Stimulated activated effector memory CD8-positive, alpha-beta T cell treated with anti-CD3 and anti-CD28 coated beads, Interleukin-12 subunit alpha, Interleukin-12 subunit beta, amount 100 ng/mL, for 72 hours (primary cell): ENCODE measurements around the gene RORB.

Experiments
- ATAC-seq: fragments of 150-1000 bp; cut with Tn5 transposase; 2 replicates; pipeline ENCODE4 v1.10.0; 2021
- DNase-seq, 2 donors: peaks; one replicate each; pipeline ENCODE4 v3.0.0; 2021 to 2022; ENCODE audit warnings: low spot score in 2 of 2
- H3K27ac Mint-ChIP-seq: one replicate; pipeline ENCODE4 v1.8.0; 2022; ENCODE audit warnings: mild to moderate bottlenecking, mixed read lengths
- H3K36me3 Mint-ChIP-seq: one replicate; pipeline ENCODE4 v1.8.0; 2022; ENCODE audit warnings: mild to moderate bottlenecking, mixed read lengths
- H3K4me1 Mint-ChIP-seq: one replicate; pipeline ENCODE4 v1.8.0; 2022; ENCODE audit warnings: mixed read lengths
- H3K4me3 Mint-ChIP-seq: one replicate; pipeline ENCODE4 v1.8.0; 2022; ENCODE audit warnings: mild to moderate bottlenecking, mixed read lengths
- H3K9me3 Mint-ChIP-seq: one replicate; pipeline ENCODE4 v1.8.0; 2022; ENCODE audit warnings: mixed read lengths

RORB gene

GRCh38 chr9:74683322-74683721, 186.2 kb downstream of the RORB start:
- no peaks in the 10 kb centered on the region for H3K9me3 Mint-ChIP-seq
- H3K4me1 Mint-ChIP-seq = no peaks in the 10 kb centered on the region
- ATAC-seq (no peak), DNase-seq (no peak)
- no peak overlapping the region for H3K27ac Mint-ChIP-seq
- no peak overlapping the region for H3K4me3 Mint-ChIP-seq
- H3K36me3 Mint-ChIP-seq = no peaks in the 10 kb centered on the region

GRCh38 chr9:74691058-74691457, 193.9 kb downstream of the RORB start:
- Mint-ChIP-seq H3K4me3 (no peak overlapping the region), H3K4me1 (no peaks in the 10 kb centered on the region), H3K9me3 (no peaks in the 10 kb centered on the region), H3K27ac (no peak overlapping the region), H3K36me3 (no peaks in the 10 kb centered on the region)
- ATAC-seq (no peak), DNase-seq (no peak)

- DNase-seq (no peak), ATAC-seq (peak; percentile 28)
- no peaks in the 10 kb centered on the region for H3K36me3 Mint-ChIP-seq
- H3K4me3 Mint-ChIP-seq = no peak overlapping the region
- no peaks in the 10 kb centered on the region for H3K9me3 Mint-ChIP-seq
- H3K27ac Mint-ChIP-seq = no peak overlapping the region
- H3K4me1 Mint-ChIP-seq = no peaks in the 10 kb centered on the region
Measured at GRCh38 chr9:74696520-74696919, 199.4 kb downstream of the RORB start.

- ATAC-seq (no peak), DNase-seq (no peak)
- Mint-ChIP-seq H3K36me3 (no peaks in the 10 kb centered on the region), H3K4me1 (no peaks in the 10 kb centered on the region), H3K27ac (no peak overlapping the region), H3K9me3 (no peaks in the 10 kb centered on the region), H3K4me3 (no peak overlapping the region)
Measured at GRCh38 chr9:74697535-74697934, 200.4 kb downstream of the RORB start.

DNA sequence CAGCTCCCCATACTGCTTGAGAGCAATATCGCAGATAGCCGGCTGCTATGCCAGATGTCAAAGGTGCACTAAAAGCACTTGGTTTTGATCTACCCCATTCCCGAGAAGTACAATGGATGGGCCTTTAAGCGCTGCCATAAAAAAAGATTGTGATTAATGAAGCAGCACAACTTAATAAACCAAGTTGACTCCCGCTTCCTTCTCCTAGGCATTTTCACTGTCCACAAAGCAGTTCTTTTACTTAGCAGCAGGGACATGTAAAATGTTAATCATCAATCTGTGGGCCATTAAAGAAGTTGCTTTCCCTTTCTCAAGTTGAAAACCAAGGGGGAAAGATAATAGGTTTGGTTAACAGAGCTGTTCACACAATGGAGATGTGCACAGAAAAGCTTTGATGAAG, 214.2 kb downstream of the RORB start:
- Mint-ChIP-seq H3K4me1 (no peaks in the 10 kb centered on the region), H3K4me3 (no peak overlapping the region), H3K9me3 (no peaks in the 10 kb centered on the region), H3K27ac (no peak overlapping the region), H3K36me3 (no peaks in the 10 kb centered on the region)
- ATAC-seq = no peak
- DNase-seq = no peak

DNA sequence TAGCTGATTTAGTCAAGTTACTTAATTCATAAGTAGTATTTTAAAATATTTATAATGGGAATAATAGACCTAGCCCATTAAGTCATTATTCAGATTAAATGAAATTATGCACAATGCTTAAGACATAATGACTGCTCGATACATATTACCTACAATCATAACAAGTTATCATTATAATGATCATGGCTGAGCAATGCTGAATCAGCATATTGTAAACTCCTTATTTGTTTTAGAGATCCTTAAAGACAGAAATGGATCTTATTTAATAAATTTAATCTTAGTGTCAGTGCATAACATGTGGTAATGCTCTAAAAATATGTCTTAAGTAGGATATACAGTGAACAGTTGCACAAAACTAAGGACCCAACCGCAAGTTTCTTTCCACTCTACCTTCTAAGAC, 221.6 kb downstream of the RORB start:
- ATAC-seq (no peak), DNase-seq (no peak)
- Mint-ChIP-seq H3K36me3 (no peaks in the 10 kb centered on the region), H3K27ac (no peak overlapping the region), H3K4me3 (no peak overlapping the region), H3K9me3 (no peaks in the 10 kb centered on the region), H3K4me1 (no peaks in the 10 kb centered on the region)

GRCh38 chr9:74719306-74719705, 222.2 kb downstream of the RORB start:
- no peak for DNase-seq
- no peaks in the 10 kb centered on the region for H3K4me1 Mint-ChIP-seq
- no peak overlapping the region for H3K4me3 Mint-ChIP-seq
- H3K36me3 Mint-ChIP-seq = no peaks in the 10 kb centered on the region
- no peak for ATAC-seq
- H3K9me3 Mint-ChIP-seq = no peaks in the 10 kb centered on the region
- no peak overlapping the region for H3K27ac Mint-ChIP-seq

DNA sequence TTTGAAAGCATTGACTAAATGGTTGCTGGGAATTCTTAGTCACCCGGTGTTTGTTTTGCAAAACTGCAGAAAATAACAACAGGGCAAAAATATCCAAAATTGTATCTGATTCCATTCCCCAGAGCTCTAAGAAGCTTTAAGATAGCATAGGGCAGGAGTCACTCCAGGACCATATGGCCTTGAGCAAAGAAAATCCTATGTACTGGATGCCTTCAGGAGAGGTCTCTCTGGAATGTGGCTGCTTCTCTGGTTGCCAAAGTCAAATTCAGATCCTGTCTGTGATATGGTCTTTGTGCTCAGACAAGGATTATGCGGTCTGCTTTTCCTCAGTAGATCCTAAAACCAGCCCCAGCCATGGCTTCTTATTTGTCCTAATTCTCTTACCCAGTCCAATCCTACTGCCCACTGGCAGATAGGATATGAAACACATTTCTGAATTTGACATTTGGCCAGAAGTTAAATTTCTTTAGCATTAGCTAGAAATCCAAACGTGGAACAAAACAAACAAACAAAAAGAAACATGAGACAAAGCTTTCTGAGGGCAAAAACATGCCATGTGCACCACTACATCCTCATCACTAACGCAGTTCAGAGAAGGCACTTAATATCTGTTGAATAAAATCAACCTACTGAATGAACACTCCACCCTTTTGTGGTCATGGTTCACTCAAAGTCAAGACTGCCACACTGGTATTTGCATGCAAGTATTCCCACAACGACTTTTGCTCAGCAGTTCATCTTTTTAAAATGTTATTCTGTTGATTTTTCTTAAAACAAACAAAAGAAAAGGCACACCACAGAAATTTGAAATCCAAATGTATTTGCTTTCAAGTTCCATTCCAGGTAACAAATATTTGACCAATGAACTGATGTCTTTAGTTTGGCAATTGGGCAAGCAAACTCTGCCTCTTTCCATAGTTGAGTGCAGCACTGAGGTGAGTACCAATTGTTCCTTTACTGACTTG, 224.8 kb downstream of the RORB start:
- no peaks in the 10 kb centered on the region for H3K36me3 Mint-ChIP-seq
- H3K4me3 Mint-ChIP-seq = no peak overlapping the region
- H3K9me3 Mint-ChIP-seq = no peaks in the 10 kb centered on the region
- DNase-seq = no peak
- H3K27ac Mint-ChIP-seq = no peak overlapping the region
- no peak for ATAC-seq
- H3K4me1 Mint-ChIP-seq = no peaks in the 10 kb centered on the region

GRCh38 chr9:74724317-74724716, 227.2 kb downstream of the RORB start:
- DNase-seq (no peak), ATAC-seq (no peak)
- no peaks in the 10 kb centered on the region for H3K36me3 Mint-ChIP-seq
- no peak overlapping the region for H3K4me3 Mint-ChIP-seq
- H3K4me1 Mint-ChIP-seq = no peaks in the 10 kb centered on the region
- H3K27ac Mint-ChIP-seq = no peak overlapping the region
- no peaks in the 10 kb centered on the region for H3K9me3 Mint-ChIP-seq

DNA sequence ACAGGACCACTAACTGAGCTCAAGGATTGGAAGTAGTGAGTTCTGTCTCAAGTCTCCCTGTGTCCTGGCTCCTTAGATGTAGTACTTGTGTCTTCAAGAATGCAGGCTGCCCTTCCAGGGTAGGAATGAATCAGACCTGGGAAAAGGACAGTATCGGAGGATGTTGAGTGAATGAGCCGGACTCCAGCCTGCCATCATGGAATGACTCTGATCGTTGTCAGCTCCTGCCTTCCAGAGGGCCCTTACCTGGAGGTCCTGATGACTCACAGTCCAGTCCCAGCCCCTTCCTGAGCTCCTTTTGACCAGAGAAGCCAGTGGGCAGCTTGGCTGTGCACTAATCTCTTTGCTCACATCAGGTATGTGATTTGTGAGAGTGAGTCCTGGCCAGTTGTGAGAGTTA, 229.4 kb downstream of the RORB start:
- no peaks in the 10 kb centered on the region for H3K4me1 Mint-ChIP-seq
- ATAC-seq (no peak), DNase-seq (no peak)

DNA sequence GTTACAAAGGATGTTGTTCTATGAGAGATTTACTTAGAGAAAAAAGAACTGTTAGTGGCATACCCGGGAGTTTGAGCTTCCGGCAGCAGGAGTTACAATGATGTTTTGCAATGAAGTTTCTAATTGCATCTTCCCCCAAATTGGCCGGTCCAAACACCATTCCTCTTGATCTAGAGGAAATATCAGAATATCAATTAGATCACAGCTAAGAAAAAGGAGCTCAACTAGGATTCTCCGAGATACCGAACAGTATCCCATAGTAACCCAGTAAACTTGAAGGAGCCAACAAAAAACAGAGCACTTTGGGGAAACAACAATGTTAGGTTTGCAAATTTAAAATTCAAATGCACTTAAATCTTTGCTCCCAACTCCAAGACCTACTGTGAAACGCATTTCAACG, 231.0 kb downstream of the RORB start:
- Mint-ChIP-seq H3K4me1 (no peaks in the 10 kb centered on the region), H3K27ac (no peak overlapping the region), H3K9me3 (no peaks in the 10 kb centered on the region), H3K36me3 (no peaks in the 10 kb centered on the region), H3K4me3 (no peak overlapping the region)
- no peak for ATAC-seq
- no peak for DNase-seq

More for the DNA sequence above, 229.4 kb downstream of the RORB start:
- Mint-ChIP-seq H3K4me3 (no peak overlapping the region), H3K27ac (no peak overlapping the region), H3K36me3 (no peaks in the 10 kb centered on the region), H3K9me3 (no peaks in the 10 kb centered on the region)

DNA sequence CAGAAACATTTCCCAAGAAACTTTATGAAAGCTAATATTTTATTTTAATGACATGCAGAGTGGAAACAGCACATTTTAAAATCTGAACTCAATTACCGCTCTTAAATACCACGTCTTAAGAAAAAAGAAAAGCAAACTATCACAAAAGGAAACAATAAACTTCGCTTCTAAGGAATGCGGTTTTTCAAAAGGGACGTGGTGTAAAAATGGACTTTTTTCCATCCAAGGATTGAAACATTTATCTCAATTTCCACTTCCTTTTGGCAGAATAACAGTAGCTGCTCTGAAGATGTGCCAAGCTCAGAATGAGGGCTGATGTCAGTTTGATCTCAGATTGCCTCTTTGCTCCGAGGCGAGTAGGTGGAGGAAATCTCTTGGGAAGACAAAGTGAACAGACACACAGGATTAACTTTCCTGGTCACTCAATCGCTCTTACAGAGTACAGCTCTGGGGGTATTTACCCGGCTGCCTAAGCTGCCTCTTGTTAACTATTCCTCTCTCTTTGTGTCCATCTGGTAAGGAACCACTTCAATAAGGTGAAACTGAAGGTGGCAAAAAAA, 232.1 kb downstream of the RORB start:
- DNase-seq = no peak
- Mint-ChIP-seq H3K36me3 (no peaks in the 10 kb centered on the region), H3K9me3 (no peaks in the 10 kb centered on the region), H3K4me3 (no peak overlapping the region), H3K27ac (no peak overlapping the region), H3K4me1 (no peaks in the 10 kb centered on the region)
- ATAC-seq = no peak

DNA sequence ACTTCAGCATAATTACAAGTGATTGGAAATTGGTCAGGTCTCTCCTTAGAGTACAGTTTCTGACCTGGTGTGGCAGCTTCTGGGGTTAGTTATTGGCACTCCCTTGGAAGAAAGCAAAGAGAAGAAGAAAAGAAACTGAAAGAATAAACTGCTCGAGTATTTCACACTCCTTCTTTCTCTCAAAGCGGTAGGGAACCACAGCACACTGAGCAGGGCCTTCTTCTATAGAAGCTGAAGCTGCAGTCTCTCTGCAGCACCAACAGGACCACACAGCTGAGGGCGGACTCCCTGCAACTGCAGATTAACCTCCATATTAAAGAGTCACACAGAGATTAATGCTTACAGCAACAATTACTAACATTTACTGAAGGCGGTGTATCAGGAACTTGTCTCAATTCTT, 238.6 kb downstream of the RORB start:
- Mint-ChIP-seq H3K36me3 (no peaks in the 10 kb centered on the region), H3K4me3 (no peak overlapping the region), H3K27ac (no peak overlapping the region), H3K4me1 (no peaks in the 10 kb centered on the region), H3K9me3 (no peaks in the 10 kb centered on the region)
- ATAC-seq (no peak), DNase-seq (no peak)

DNA sequence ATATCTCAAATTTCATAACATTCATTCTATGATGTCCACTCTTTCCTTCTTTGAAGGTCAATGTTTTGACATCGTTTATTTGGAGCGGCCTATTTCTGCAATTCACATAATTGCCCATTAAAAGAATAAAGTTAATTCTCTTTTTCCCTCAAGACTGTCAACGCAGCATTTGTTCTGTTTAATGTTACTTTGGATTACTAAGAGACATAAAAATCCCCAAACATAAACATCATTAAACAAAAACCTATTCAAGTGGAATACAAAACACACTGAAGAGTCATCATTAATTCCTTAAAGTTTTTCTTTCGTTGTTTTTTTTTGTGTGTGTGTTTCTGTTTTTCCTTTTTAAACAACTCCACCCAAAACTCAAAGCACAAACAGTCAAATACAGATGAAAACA, 239.5 kb downstream of the RORB start:
- H3K9me3 Mint-ChIP-seq = no peaks in the 10 kb centered on the region
- ATAC-seq (no peak), DNase-seq (no peak)
- no peak overlapping the region for H3K4me3 Mint-ChIP-seq
- H3K4me1 Mint-ChIP-seq = no peaks in the 10 kb centered on the region
- no peaks in the 10 kb centered on the region for H3K36me3 Mint-ChIP-seq
- H3K27ac Mint-ChIP-seq = no peak overlapping the region

DNA sequence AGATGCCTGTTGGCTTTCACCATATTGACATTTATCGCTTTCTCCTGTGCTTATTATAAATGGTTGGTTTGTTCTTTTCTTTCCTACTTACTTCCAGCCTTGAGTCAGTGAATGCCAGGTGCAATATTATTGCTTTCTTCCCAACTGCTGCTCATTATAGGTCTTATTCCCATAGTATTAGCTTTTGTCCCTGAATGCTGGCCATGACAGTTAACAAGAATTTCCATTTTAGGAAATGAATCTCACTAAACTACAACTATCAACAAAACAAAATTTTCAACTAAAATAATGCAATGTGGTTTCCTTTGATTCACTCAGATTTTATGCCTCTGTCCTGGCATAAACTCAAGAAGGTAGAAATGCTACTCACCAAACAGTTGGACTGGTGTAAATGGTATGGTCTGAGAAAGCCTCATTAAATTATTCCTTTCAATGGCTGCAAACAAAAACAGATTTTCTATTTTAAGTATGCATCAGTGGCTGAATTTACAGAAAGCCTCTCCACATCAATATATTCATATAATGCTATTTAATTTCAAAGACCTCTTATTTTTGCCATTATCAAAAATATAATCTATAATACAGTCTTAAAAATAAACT, 245.2 kb downstream of the RORB start:
- Mint-ChIP-seq H3K4me1 (no peaks in the 10 kb centered on the region), H3K4me3 (no peak overlapping the region), H3K36me3 (no peaks in the 10 kb centered on the region), H3K9me3 (no peaks in the 10 kb centered on the region), H3K27ac (no peak overlapping the region)
- no peak for DNase-seq
- no peak for ATAC-seq
